Effector memory CD8-positive, alpha-beta T cell (primary cell): Measurements from ENCODE around the gene FAM199X.

Experiments used
- ATAC-seq: fragments of 150-1000 bp; cut with Tn5 transposase; replicated peaks from 2 replicates; pipeline ENCODE4 v1.10.0; 2021; ENCODE audit warnings: mild to moderate bottlenecking, moderate library complexity
- DNase-seq, 3 experiments: peaks; one replicate each; pipeline ENCODE4 v3.0.0; 2021
- H3K27ac Mint-ChIP-seq, 2 donors: one replicate each; pipeline ENCODE4 v1.8.0; 2022; ENCODE audit warnings: mild to moderate bottlenecking in 2 of 2, mixed read lengths in 2 of 2, moderate library complexity in 2 of 2
- H3K27me3 Mint-ChIP-seq, 2 donors: one replicate each; pipeline ENCODE4 v1.8.0; 2022; ENCODE audit warnings: mixed read lengths in 2 of 2
- H3K36me3 Mint-ChIP-seq: one replicate; pipeline ENCODE4 v1.8.0; 2022; ENCODE audit warnings: mild to moderate bottlenecking, moderate library complexity, mixed read lengths; ENCODE audit not compliant: insufficient read depth
- H3K4me1 Mint-ChIP-seq, 2 donors: one replicate each; pipeline ENCODE4 v1.8.0; 2022; ENCODE audit warnings: low read depth in 2 of 2, mixed read lengths in 2 of 2
- H3K4me3 Mint-ChIP-seq, 2 donors: one replicate each; pipeline ENCODE4 v1.8.0; 2022; ENCODE audit warnings: mild to moderate bottlenecking in 2 of 2, mixed read lengths in 2 of 2, moderate library complexity in 2 of 2
- H3K9me3 Mint-ChIP-seq, 2 donors: one replicate each; pipeline ENCODE4 v1.8.0; 2022; ENCODE audit warnings: mixed read lengths in 2 of 2

Gene FAM199X

DNA sequence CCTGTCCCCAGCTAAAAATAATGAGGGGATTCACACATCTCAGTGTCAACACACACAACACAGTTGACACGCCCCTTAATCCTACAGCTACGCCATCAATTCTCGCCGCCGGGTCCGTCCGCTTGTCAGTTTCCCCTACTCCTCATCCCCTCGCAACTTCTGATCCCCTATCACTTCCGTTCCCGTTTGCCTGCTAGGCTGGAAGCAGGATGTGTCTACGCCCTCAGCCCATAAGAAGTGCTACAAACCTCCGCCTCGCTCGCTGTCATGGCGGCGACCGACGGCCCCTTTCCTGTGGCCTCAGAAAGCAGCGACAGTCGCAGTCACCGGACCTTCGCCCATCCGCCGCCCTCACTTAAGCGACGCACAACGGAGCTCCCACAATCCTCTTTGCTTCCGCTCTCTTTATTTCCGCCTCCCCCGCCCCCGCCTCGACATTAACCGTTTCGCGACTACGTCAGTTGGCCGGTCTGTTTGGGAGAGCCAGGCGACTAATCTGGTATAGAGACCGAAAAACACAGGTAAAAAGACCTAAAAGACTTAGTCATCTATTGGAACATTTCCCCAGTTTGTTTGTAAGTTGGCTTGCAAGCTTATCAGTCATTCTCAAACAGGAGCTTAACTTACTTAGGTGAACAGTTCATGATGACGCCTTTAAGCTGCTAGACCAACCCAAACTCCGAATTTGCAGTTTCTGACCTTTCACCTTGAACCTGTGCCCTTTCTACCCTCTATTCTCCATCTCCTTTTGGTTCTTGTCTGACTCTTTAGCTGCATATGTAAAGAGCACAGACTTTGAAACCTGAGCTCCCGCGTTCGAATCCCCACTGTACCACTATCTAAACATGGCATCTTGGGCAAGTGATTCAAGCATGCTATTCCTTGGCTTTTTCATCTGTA lies 9.4 kb upstream of the FAM199X start, which contains the start of gene SLC25A53:
SLC25A53 (minus strand) TSS at position 380 of the 900 bp plus-strand sequence. CDS start 51,752 bp downstream, outside the sequence.
- H3K4me3 Mint-ChIP-seq, result peak within 1 kb of the TSS; percentile 88 to 97
- H3K27me3 Mint-ChIP-seq, result no peaks in the 10 kb centered on the region
- peaks cover 2 to 4% of the 10 kb centered on the region in 2 donors for H3K4me1 Mint-ChIP-seq
- peak within 1 kb of the TSS; percentile 98 to 100 for H3K27ac Mint-ChIP-seq
- DNase-seq (peak; percentile 62 to 68 (median 63)), ATAC-seq (peak; percentile 86)
- H3K36me3 Mint-ChIP-seq, result peaks cover 11% of the 10 kb centered on the region
- H3K9me3 Mint-ChIP-seq, result no peaks in the 10 kb centered on the region

DNA sequence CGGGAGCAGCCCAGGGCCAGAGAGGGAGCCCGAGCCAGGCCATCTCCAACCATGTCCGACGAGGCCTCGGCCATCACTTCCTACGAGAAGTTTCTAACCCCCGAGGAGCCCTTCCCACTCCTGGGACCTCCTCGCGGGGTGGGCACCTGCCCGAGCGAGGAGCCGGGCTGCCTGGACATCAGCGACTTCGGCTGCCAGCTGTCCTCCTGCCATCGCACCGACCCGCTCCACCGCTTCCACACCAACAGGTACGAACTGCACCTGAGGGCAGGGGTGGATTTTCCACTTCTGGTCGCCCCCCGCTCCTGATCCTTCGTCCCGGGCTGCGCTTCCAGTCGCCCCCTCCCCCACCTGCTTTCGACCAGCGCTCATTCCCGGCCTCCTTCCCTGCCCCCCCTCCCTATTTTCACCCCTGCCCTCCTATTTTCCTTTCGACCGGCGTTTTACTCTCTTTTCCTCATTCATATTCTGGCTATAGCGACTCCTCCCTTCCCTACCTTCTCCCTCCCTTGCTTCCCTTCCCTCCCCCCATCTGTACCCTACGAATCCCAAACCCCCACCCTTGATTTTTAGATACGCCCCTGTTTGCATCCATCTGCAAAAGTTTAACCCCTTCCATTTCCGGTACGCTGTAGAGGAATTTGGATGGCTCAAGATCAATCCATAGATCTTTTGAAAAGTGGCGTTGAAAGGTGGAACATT lies 633 bp downstream of the FAM199X start:
- Mint-ChIP-seq H3K27me3 (no peaks in the 10 kb centered on the region), H3K9me3 (no peaks in the 10 kb centered on the region), H3K4me3 (peak overlapping the region; percentile 83 to 84), H3K36me3 (peaks cover under 1% of the 10 kb centered on the region), H3K27ac (peak overlapping the region; percentile 59 to 78), H3K4me1 (peaks cover 26 to 31% of the 10 kb centered on the region in 2 donors)
- no peak for DNase-seq
- no peak for ATAC-seq

- no peak for DNase-seq
- H3K4me3 Mint-ChIP-seq, result peak overlapping the region; percentile 83 to 84
- peaks cover 5% of the 10 kb centered on the region for H3K36me3 Mint-ChIP-seq
- no peaks in the 10 kb centered on the region for H3K9me3 Mint-ChIP-seq
- ATAC-seq, result no peak
- H3K27me3 Mint-ChIP-seq, result no peaks in the 10 kb centered on the region
- H3K4me1 Mint-ChIP-seq, result peaks cover 26 to 31% of the 10 kb centered on the region in 2 donors
- peak overlapping the region; percentile 59 to 78 for H3K27ac Mint-ChIP-seq
These were observed 1.9 kb downstream of the FAM199X start for GRCh38 chrX:104168127-104168526.

DNA sequence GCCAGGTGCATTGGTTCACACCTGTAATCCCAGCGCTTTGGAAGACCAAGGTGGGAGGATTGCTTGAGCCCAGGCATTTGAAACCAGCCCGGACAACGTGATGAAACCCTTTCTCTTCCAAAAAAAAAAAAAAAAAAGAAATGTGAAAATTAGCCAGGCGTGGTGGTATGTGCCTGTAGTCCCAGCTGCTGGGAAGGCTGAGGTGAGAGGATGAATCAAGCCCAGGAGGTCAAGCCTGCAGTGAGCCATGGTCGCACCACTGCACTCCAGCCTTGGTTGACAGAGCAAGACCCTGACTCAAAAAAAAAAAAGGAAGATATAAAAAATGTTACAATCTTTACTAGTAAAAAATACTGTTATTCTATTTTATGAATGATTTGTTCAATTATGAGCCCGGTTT lies 5.9 kb downstream of the FAM199X start:
- no peak overlapping the region for H3K4me3 Mint-ChIP-seq
- DNase-seq, result no peak

GRCh38 chrX:104172788-104173187 lies 6.5 kb downstream of the FAM199X start:
- H3K4me1 Mint-ChIP-seq, result peaks cover 20% of the 10 kb centered on the region in 2 donors
- H3K36me3 Mint-ChIP-seq, result peaks cover 15% of the 10 kb centered on the region
- no peak overlapping the region for H3K4me3 Mint-ChIP-seq
- no peaks in the 10 kb centered on the region for H3K9me3 Mint-ChIP-seq
- H3K27me3 Mint-ChIP-seq, result no peaks in the 10 kb centered on the region
- DNase-seq (no peak), ATAC-seq (no peak)
- no peak overlapping the region for H3K27ac Mint-ChIP-seq

More for the DNA sequence above, 5.9 kb downstream of the FAM199X start:
- Mint-ChIP-seq H3K4me1 (peaks cover 25 to 27% of the 10 kb centered on the region in 2 donors), H3K36me3 (peaks cover 11% of the 10 kb centered on the region), H3K9me3 (no peaks in the 10 kb centered on the region), H3K27ac (no peak overlapping the region), H3K27me3 (no peaks in the 10 kb centered on the region)
- no peak for ATAC-seq

DNA sequence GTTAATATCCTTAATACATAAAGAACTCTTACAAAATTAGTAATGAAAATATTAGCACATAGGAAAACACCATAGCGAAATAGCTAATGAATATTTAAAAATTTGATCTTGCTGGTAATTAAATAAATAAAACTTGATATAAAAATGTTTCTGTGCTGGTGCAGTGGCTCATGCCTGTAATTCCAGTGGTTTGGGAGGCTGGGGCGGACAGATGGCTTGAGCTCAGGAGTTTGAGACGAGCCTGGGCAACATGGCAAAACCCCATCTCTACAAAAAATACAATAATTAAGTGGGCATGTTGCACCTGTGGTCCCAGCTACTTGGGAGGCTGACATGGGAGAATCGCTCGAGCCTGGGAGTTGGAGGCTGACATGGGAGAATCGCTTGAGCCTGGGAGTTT lies 7.6 kb downstream of the FAM199X start:
- Mint-ChIP-seq H3K27me3 (no peaks in the 10 kb centered on the region), H3K4me1 (peaks cover 12 to 16% of the 10 kb centered on the region in 2 donors), H3K27ac (no peak overlapping the region), H3K9me3 (no peaks in the 10 kb centered on the region), H3K4me3 (no peak overlapping the region), H3K36me3 (peaks cover 21% of the 10 kb centered on the region)
- no peak for ATAC-seq
- DNase-seq, result no peak

DNA sequence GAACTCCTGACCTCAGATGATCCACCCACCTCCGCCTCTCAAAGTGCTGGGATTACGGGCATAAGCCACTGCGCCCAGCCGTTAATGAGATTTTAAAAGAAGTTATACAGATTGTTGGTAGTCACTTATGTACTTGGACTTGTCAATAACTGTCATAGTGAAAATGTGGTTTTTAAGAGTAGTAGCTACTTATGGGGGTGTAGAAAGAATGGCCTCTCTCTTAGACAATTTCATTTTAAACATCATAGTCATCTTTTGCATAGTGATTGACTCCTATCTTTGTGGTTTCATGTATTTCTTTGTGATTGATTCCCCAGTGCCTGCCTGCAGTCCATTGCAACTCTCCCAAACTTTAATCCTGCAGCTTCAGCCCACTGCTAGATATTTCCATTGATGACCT lies 17.4 kb downstream of the FAM199X start:
- no peaks in the 10 kb centered on the region for H3K9me3 Mint-ChIP-seq
- no peak overlapping the region for H3K4me3 Mint-ChIP-seq
- H3K27me3 Mint-ChIP-seq, result no peaks in the 10 kb centered on the region
- peak overlapping the region in 1 of 2 donors; percentile 46 for H3K27ac Mint-ChIP-seq
- H3K36me3 Mint-ChIP-seq, result peaks cover 52% of the 10 kb centered on the region
- peaks cover 9 to 14% of the 10 kb centered on the region in 2 donors for H3K4me1 Mint-ChIP-seq
- DNase-seq, result no peak
- no peak for ATAC-seq

GRCh38 chrX:104187931-104188330 lies 21.7 kb downstream of the FAM199X start:
- DNase-seq (no peak), ATAC-seq (no peak)
- peaks cover 67% of the 10 kb centered on the region for H3K36me3 Mint-ChIP-seq
- no peaks in the 10 kb centered on the region for H3K9me3 Mint-ChIP-seq
- H3K27me3 Mint-ChIP-seq, result no peaks in the 10 kb centered on the region
- no peak overlapping the region for H3K4me3 Mint-ChIP-seq
- H3K27ac Mint-ChIP-seq, result no peak overlapping the region
- peaks cover 1 to 7% of the 10 kb centered on the region in 2 donors for H3K4me1 Mint-ChIP-seq

GRCh38 chrX:104189837-104190236 lies 23.6 kb downstream of the FAM199X start:
- Mint-ChIP-seq H3K27ac (no peak overlapping the region), H3K36me3 (peaks cover 57% of the 10 kb centered on the region), H3K4me1 (no peaks in the 10 kb centered on the region), H3K9me3 (no peaks in the 10 kb centered on the region), H3K4me3 (no peak overlapping the region), H3K27me3 (no peaks in the 10 kb centered on the region)
- ATAC-seq (no peak), DNase-seq (no peak)

GRCh38 chrX:104193485-104193884 lies 27.2 kb downstream of the FAM199X start:
- no peak overlapping the region for H3K4me3 Mint-ChIP-seq
- ATAC-seq (no peak), DNase-seq (no peak)
- no peaks in the 10 kb centered on the region for H3K27me3 Mint-ChIP-seq
- no peaks in the 10 kb centered on the region for H3K4me1 Mint-ChIP-seq
- no peaks in the 10 kb centered on the region for H3K9me3 Mint-ChIP-seq
- H3K36me3 Mint-ChIP-seq, result peaks cover 25% of the 10 kb centered on the region
- peak overlapping the region in 1 of 2 donors; percentile 35 for H3K27ac Mint-ChIP-seq

DNA sequence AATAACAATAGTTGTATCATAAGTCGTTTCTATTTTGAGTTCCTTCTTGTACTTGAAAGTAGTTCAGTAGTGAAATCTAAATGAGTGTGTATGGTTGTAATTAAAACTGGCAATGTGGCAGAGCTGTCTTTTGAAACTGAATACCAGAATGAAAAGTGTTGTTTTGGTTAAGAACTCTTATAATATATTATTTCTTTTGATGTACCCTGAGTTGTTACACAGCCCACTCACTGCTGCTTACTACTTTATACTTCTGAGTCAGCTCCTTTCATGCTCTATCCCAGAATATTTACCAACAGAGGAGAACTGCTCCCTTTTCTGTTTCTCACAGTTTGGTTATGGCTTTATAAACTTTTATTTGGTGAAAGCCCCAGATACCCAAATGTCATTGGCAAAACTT lies 28.8 kb downstream of the FAM199X start:
- H3K27ac Mint-ChIP-seq, result no peak overlapping the region
- H3K9me3 Mint-ChIP-seq, result no peaks in the 10 kb centered on the region
- DNase-seq (no peak), ATAC-seq (no peak)
- no peaks in the 10 kb centered on the region for H3K4me1 Mint-ChIP-seq
- H3K27me3 Mint-ChIP-seq, result no peaks in the 10 kb centered on the region
- no peak overlapping the region for H3K4me3 Mint-ChIP-seq
- H3K36me3 Mint-ChIP-seq, result peaks cover 10% of the 10 kb centered on the region

DNA sequence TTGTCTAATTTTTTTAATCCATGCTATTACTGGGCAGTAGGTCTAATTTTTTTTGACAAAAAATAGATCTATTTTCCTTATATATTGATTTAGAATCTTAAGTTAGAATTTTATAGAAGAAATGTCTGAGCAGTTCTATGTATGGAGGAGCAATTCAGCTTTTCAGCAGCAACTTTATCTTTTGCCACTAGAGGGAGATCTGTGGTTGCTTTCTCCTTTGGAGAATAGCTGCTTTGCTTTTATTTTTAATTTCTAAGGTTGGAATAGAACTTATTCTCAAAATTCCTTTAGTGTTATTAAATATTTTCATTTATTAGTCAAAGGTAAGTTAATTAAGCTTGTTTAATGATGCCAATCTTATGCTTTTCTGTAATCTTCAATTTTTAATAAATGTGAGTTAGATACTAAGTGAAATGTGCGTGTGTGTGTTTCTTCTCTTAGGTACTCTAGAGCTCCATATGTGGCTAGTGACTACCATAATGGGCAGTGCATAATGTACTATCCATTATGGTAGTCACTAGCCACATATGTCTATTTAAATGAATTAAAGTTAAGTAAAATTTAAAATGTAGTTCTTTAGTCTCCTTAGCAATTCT lies 29.3 kb downstream of the FAM199X start:
- DNase-seq, result peak in 2 of 3 experiments; percentile 0 to 1
- Mint-ChIP-seq H3K36me3 (peaks cover 4% of the 10 kb centered on the region), H3K27ac (no peak overlapping the region), H3K4me1 (no peaks in the 10 kb centered on the region), H3K27me3 (no peaks in the 10 kb centered on the region), H3K9me3 (no peaks in the 10 kb centered on the region), H3K4me3 (no peak overlapping the region)
- peak; percentile 44 for ATAC-seq

DNA sequence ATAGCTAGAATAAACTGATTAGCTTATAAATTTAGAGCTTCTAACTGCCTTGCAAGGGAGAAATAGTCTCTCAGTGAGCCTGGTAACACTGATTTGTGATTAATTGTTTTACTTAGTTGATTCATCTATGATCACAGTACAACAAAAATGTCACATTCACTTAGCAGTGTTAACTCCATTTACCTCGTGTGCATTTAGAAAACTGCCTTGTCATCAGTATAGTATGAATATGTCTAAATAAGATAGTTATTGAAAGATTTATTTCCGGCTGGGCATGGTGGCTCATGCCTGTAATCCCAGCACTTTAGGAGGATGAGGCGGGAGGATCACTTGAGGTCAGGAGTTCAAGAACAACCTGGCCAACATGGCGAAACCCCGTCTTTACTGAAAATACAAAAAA lies 39.3 kb downstream of the FAM199X start:
- no peaks in the 10 kb centered on the region for H3K9me3 Mint-ChIP-seq
- DNase-seq (no peak), ATAC-seq (no peak)
- H3K4me1 Mint-ChIP-seq, result no peaks in the 10 kb centered on the region
- no peak overlapping the region for H3K27ac Mint-ChIP-seq
- no peak overlapping the region for H3K4me3 Mint-ChIP-seq
- H3K36me3 Mint-ChIP-seq, result no peaks in the 10 kb centered on the region
- H3K27me3 Mint-ChIP-seq, result no peaks in the 10 kb centered on the region
